MM.1S (cell line): ENCODE results near the gene IDH3G.

Experiments
- DNase-seq: peaks from one replicate; pipeline ENCODE4 v3.0.0-alpha.2; 2015
- H2AFZ ChIP-seq: fragments of 300-600 bp; sonication (generic); 2 replicates; pipeline ENCODE4 v1.6.0; 2016; ENCODE audit warnings: antibody characterized with exemption, low read length
- H3F3A ChIP-seq: fragments of 300-600 bp; sonication (generic); 2 replicates; pipeline ENCODE4 v1.6.1; 2016; ENCODE audit warnings: mild to moderate bottlenecking, antibody characterized with exemption, low read length, moderate library complexity, mixed read lengths; ENCODE audit not compliant: insufficient read depth
- H3K27ac ChIP-seq: fragments of 300-600 bp; sonication (generic); 2 replicates; pipeline ENCODE4 v1.5.1; 2016; ENCODE audit warnings: mild to moderate bottlenecking, low read length
- H3K27me3 ChIP-seq: fragments of 300-600 bp; sonication (generic); replicated peaks from 2 replicates; pipeline ENCODE4 v1.6.0; 2016; ENCODE audit warnings: low read length; ENCODE audit not compliant: insufficient read depth
- H3K36me3 ChIP-seq: fragments of 300-600 bp; sonication (generic); replicated peaks from 2 replicates; pipeline ENCODE4 v1.6.1; 2016; ENCODE audit warnings: mild to moderate bottlenecking, low read length, mixed read lengths; ENCODE audit not compliant: insufficient read depth
- H3K4me1 ChIP-seq: fragments of 300-600 bp; sonication (generic); 2 replicates; pipeline ENCODE4 v1.6.1; 2016; ENCODE audit warnings: low read length, mixed read lengths
- H3K4me2 ChIP-seq: fragments of 300-600 bp; sonication (generic); 2 replicates; pipeline ENCODE4 v1.6.0; 2016; ENCODE audit warnings: low read depth, low read length
- H3K4me3 ChIP-seq: fragments of 300-600 bp; sonication (generic); 2 replicates; pipeline ENCODE4 v1.5.1; 2016; ENCODE audit warnings: low read length, mixed read lengths
- H3K79me2 ChIP-seq: fragments of 300-600 bp; sonication (generic); 2 replicates; pipeline ENCODE4 v1.6.1; 2016; ENCODE audit warnings: mixed run types, low read length, mixed read lengths
- H3K9ac ChIP-seq: fragments of 300-600 bp; sonication (generic); 2 replicates; pipeline ENCODE4 v1.6.1; 2016; ENCODE audit warnings: low read length, mixed read lengths
- H3K9me2 ChIP-seq: fragments of 300-600 bp; sonication (generic); replicated peaks from 2 replicates; pipeline ENCODE4 v1.6.1; 2016; ENCODE audit warnings: mild to moderate bottlenecking, low read length, mixed read lengths; ENCODE audit not compliant: insufficient read depth
- H3K9me3 ChIP-seq: fragments of 300-600 bp; sonication (generic); replicated peaks from 2 replicates; pipeline ENCODE4 v1.6.1; 2016; ENCODE audit warnings: mild to moderate bottlenecking, low read length, mixed read lengths; ENCODE audit not compliant: insufficient read depth
- H4K20me1 ChIP-seq: fragments of 300-600 bp; sonication (generic); 2 replicates; pipeline ENCODE4 v1.6.1; 2016; ENCODE audit warnings: mild to moderate bottlenecking, low read length, moderate library complexity, mixed read lengths; ENCODE audit not compliant: insufficient read depth
- CTCF ChIP-seq: fragments of 300-600 bp; sonication (generic); IDR thresholded peaks from 2 replicates; pipeline ENCODE4 v1.5.1; 2016; ENCODE audit warnings: antibody characterized with exemption, low read length, mixed read lengths
- EZH2 ChIP-seq: fragments of 300-600 bp; sonication (generic); optimal IDR thresholded peaks from 2 replicates; pipeline ENCODE3; 2017; ENCODE audit warnings: low read depth, mild to moderate bottlenecking, antibody characterized with exemption, low read length, mixed read lengths
- EZH2phosphoT487 ChIP-seq: fragments of 300-600 bp; sonication (generic); IDR thresholded peaks from 2 replicates; pipeline ENCODE4 v1.6.1; 2018; ENCODE audit warnings: antibody characterized with exemption, low read length

IDH3G gene

DNA sequence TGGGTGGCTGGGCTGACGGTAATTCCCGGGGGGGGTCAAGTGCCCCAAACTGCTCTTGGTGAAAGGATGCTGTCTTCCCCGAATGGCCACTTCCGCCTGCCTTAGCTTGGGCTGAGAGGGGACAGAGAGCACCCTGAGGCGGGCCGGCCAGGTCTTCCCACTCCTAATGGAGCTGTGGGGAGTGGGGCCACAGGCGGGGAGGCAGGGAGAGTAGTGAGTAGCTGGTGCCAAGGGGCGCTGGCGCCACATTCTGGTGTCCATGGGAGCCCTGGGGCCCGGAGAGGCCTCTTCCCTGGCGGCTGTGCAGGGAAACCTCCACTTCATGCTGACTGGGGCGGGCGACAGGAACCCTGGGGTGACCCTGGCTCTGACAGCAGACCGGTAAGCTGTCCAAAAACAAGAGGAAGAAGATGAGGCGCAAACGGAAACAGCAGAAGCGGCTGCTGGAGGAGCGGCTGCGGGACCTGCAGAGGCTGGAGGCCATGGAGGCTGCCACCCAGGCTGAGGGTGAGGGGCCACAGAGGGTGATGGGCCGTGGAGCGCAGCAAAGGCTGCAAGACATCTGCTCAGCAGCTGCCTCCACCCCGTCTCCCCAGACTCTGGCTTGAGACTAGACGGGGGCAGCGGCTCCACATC is 10.7 kb downstream of the IDH3G start:
- no peak for DNase-seq
- Histone ChIP-seq H3K9me3 (no peaks in the 10 kb centered on the region), H3K4me1 (no peaks in the 10 kb centered on the region), H3K9ac (no peak overlapping the region), H3K36me3 (no peaks in the 10 kb centered on the region), H3K79me2 (no peaks in the 10 kb centered on the region), H3K27me3 (0 out of 2 replicates have a peak, but pooled peaks cover 3% of the 10 kb centered on the region), H4K20me1 (no peaks in the 10 kb centered on the region), H3K9me2 (no peaks in the 10 kb centered on the region), H3K4me2 (no peak overlapping the region), H2AFZ (no peak overlapping the region), H3K27ac (no peak overlapping the region), H3K4me3 (no peak overlapping the region), H3F3A (no peaks in the 10 kb centered on the region)
- TF ChIP-seq EZH2phosphoT487 (no peak), EZH2 (no peak), CTCF (no peak)

DNA sequence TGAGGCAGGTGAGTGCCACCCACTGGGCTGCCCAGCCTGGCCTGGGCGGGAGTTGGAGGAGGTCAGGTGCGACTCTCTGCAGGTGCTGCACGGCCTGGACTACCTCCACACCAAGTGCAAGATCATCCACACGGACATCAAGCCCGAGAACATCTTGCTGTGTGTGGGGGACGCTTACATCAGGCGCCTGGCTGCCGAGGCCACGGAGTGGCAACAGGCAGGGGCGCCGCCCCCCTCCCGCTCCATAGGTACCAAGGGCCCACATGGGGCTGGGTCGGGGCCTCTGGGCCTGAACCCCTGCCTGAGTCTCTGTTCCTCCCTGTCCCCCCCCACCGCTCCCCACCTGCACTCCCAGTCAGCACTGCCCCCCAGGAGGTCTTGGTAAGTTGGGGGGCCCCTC is 11.3 kb downstream of the IDH3G start:
- H3K4me2 ChIP-seq = no peak overlapping the region
- no peaks in the 10 kb centered on the region for H3K9me3 ChIP-seq
- H3F3A ChIP-seq = no peaks in the 10 kb centered on the region
- 0 out of 2 replicates have a peak, but pooled peaks cover 3% of the 10 kb centered on the region for H3K27me3 ChIP-seq
- DNase-seq = no peak
- TF ChIP-seq CTCF = no peak
- no peak for TF ChIP-seq EZH2phosphoT487
- no peak for TF ChIP-seq EZH2
- no peaks in the 10 kb centered on the region for H3K36me3 ChIP-seq
- H3K4me1 ChIP-seq = no peaks in the 10 kb centered on the region
- H3K9me2 ChIP-seq = no peaks in the 10 kb centered on the region
- no peak overlapping the region for H3K4me3 ChIP-seq
- no peak overlapping the region for H3K9ac ChIP-seq
- no peaks in the 10 kb centered on the region for H4K20me1 ChIP-seq
- H2AFZ ChIP-seq = no peak overlapping the region
- no peaks in the 10 kb centered on the region for H3K79me2 ChIP-seq
- H3K27ac ChIP-seq = no peak overlapping the region

DNA sequence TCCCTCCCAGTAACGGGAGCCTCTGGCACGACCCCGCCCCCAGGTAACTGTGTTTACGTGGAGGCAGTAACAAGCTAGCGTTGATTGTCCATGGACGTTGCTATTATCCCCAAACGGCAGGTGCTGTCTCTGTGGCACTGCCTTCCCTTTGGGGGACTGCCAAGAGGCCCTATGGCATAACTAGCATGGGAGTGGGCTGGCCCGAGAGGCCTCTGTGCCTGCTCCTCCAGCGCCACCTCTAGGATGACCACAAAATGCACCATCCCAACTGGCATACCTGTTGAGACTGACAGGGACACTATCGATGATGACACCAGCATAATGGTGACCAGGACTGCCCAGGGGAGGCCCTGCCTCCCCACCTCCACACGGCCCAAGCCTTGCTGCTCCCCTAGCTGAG is 11.9 kb downstream of the IDH3G start:
- H3K27me3 ChIP-seq = peaks cover 3% of the 10 kb centered on the region; the same call in 1 of the 2 replicates
- no peak overlapping the region for H3K4me2 ChIP-seq
- no peaks in the 10 kb centered on the region for H3F3A ChIP-seq
- no peaks in the 10 kb centered on the region for H3K4me1 ChIP-seq
- H4K20me1 ChIP-seq = no peaks in the 10 kb centered on the region
- H3K36me3 ChIP-seq = no peaks in the 10 kb centered on the region
- no peaks in the 10 kb centered on the region for H3K9me3 ChIP-seq
- no peaks in the 10 kb centered on the region for H3K9me2 ChIP-seq
- no peak for DNase-seq
- H3K27ac ChIP-seq = no peak overlapping the region
- no peak overlapping the region for H2AFZ ChIP-seq
- H3K79me2 ChIP-seq = no peaks in the 10 kb centered on the region
- H3K4me3 ChIP-seq = no peak overlapping the region
- H3K9ac ChIP-seq = no peak overlapping the region
- no peak for TF ChIP-seq EZH2phosphoT487
- TF ChIP-seq EZH2 = no peak
- no peak for TF ChIP-seq CTCF
